ENCODE measurements around the gene SLC2A3.
"Not testable (repeated sequence)": the region's sequence is repeated elsewhere in the genome, so short reads cannot be mapped to it uniquely, and the experiment has no call there.

The SLC2A3 gene

DNA sequence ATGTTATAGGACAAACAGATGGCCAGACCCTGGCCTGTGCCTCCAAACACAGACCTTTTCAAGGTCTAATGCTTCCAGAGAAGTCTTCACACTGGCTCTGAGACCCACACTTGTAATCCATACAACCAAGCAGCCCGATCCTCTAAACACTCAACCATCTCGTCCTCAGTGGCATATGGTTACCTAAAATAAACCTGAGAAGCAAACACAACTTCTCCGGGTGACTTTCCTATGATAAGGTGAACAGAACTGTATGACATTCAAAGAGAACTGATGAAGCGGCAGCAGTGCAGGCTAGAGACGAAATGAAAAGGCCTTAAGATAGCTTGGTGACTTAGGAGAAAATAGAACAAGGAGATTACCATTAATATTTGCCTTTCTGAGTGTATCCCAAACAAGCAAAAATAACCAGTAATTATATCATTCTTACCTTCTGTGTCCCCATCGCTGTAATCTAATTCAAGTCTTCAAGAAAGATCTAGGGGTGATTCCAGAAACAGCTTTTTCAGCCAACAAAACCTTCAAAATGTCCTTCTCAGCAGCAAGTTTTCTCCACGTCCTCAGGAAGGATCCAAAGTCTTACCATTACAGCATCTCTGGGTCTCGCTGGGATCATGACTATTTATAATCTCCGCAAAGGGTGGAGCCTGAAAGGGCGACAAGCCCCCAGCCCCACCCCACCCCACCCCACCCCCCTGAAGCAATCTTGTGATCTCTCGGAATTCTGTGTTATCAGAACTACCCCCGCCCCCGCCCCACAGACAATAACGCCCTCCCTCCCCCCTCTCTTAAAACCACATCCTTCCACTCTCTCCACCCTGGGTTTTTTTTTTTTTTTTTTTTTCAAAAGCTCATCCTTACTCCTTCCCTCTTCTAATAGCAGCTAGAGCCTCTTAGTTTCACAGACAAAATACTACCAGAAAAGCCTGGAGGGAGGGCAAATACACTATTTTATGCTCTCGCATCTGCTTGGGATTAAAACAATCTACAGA, at the start of gene SLC2A3:
Gene SLC2A3 (minus strand): TSS at position 598 of the 992 bp plus-strand sequence. CDS start 153 bp downstream, at position 445.
- DNase-seq (ENCODE audit: low spot score), result peak; percentile 64

- DNase-seq (ENCODE audit: low spot score), result no peak
Observed at GRCh38 chr12:7984900-7985299, 48.9 kb upstream of the SLC2A3 start.

DNA sequence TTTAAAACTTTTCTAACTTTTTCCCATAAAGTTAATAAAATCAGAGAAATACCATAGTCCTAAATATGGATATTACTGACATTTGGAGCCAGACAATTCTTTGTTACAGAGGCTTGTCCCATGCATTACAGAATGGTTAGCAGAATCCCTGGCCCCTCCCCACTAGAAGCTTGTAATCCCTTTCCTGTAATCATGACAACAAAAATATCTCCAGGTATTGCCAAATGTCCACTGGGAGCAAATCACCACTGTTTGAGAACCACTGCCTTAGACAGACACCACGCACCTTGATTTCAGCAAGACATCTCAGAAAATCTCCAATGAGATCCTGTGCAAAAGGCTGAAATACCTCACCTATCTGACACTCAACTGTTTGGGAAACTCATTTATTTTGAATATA, 47.5 kb upstream of the SLC2A3 start:
- not testable (repeated sequence) for DNase-seq (ENCODE audit: low spot score)

DNA sequence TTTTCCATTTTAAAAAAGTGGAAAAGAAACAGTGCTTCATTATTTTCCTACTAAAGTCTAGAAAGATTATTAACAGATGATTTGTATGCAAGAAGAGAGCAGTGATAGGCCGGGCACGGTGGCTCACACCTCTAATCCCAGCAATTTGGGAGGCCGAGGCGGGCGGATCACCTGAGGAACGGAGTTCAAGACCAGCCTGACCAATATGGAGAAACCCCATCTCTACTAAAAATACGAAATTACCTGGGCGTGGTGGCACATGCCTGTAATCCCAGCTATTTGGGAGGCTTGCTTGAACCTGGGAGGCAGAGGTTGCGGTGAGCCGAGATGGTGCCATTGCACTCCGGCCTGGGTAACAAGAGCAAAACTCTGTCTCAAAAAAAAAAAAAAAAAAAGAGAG, 47.0 kb upstream of the SLC2A3 start:
- not testable (repeated sequence) for DNase-seq (ENCODE audit: low spot score)

DNA sequence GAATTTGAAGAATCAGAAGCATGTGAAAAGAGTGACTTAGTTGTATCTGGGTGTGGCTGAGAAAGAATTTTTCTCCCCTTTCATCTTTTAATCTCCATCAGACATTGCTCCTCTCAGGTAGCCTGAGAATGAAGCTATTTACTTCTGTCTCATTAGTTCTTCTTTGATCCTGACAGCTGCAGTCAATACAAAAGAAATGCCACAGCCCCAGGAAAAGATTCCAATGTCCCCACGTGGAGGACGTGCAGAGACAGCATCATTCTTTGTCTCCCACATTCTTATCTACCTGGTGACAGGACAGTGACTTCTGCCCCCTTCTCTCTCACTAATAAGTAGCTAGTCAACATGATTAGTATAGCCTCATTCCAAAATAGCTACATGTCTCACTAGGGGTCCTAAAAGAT, 46.3 kb upstream of the SLC2A3 start:
- DNase-seq (ENCODE audit: low spot score), result not testable (repeated sequence)

GRCh38 chr12:7981446-7981845, 45.5 kb upstream of the SLC2A3 start:
- DNase-seq (ENCODE audit: low spot score), result no peak

DNA sequence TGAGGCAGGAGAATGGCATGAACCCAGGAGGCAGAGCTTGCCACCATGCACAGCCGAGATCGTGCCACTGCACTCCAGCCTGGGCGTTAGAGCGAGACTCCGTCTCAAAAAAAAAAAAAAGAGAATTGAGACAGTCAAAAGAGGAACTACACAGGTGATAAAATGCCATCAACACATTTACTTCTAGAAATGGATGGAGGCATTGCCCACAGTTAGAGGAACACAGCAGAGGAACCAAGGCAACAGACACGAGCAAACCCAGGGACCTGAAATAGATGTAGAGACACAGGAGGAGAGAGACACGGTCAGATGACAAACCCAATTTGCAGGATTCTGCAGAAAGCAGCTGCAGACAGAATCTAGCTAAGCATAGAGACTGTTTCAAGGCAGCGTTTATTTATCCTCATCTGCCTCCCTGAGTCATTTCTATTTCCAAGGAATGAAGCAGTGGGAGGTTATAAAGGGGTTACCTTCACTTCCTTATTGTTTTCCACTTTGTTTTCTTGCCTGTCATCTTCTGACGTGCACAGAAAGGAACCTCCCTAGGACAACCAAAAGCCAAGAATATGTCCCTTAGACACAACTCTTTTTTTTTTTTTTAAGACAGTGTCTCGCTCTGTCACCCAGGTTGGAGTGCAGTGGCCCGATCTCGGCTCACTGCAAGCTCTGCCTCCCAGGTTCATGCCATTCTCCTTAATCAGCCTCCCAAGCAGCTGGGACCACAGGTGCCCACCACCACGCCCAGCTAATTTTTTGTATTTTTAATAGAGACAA, 41.6 kb upstream of the SLC2A3 start:
- DNase-seq (ENCODE audit: low spot score), result not testable (repeated sequence)

DNA sequence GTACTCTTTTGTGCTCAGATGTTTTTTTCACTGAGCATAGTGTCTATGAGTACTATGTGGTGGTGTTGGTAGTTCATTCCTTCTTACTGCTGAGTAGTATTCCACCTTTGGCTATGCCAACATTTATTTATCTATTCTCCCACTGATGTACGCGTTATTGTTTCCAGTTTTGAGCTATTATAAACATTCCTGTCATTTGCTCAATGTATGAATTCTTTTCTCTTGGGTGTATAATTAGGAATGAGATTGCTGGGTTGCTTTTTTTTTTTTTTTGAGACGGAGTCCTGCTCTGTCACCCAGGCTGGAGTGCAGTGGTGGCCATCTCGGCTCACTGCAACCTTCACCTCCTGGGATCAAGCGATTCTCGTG, 37.5 kb upstream of the SLC2A3 start:
- DNase-seq (ENCODE audit: low spot score), result no peak

GRCh38 chr12:7972734-7973456, 36.9 kb upstream of the SLC2A3 start:
- no peak for DNase-seq (ENCODE audit: low spot score)

DNA sequence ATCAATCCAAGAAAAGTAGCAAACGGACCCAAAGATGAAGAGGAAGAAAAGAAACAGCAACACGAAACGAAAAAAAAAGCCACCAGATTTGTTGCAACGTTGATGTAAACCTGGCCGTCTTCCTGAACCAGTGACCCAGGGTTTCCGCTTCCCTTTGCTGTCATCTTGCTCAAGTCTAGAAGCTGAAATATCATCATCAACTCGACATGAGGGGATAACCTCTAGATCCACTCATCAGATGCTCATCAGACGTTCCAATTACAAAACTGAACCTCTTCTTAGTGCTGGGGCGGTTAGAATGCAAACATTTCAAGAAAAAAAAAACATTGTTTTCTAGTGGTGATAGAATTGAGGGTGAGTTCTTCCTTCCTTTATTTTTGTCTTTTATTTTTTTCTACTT, 36.3 kb upstream of the SLC2A3 start:
- DNase-seq (ENCODE audit: low spot score), result not testable (repeated sequence)

GRCh38 chr12:7971765-7972164, 35.8 kb upstream of the SLC2A3 start:
- not testable (repeated sequence) for DNase-seq (ENCODE audit: low spot score)

- peak; percentile 92 for DNase-seq (ENCODE audit: low spot score)
Observed at GRCh38 chr12:7970475-7971252, 34.7 kb upstream of the SLC2A3 start.

- no peak for DNase-seq (ENCODE audit: low spot score)
Observed at GRCh38 chr12:7966563-7966962, 30.6 kb upstream of the SLC2A3 start.

- DNase-seq (ENCODE audit: low spot score), result not testable (repeated sequence)
Observed at GRCh38 chr12:7964669-7965068, 28.7 kb upstream of the SLC2A3 start.

- no peak for DNase-seq (ENCODE audit: low spot score)
Observed at GRCh38 chr12:7961395-7962178, 25.6 kb upstream of the SLC2A3 start.

DNA sequence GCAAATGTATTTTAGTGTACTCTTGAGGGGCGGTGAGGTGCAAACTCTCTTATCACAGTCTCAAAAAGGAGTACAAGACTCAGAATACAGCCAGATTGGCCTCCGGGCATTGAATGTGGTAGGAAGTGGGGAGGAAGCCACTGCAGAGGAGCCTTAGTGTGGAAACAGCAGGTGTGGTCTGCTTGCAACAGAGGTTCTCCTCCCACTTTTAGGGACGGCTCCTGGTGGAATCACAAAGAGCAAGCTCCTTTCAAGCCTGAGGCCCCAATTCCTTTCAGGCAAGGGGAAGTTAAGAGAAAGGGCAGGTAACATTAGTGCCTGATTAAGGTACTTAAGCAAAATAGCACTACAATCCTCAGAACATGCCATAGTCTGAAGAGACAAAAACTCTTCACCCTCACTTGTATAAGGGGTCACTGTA, 23.7 kb upstream of the SLC2A3 start:
- DNase-seq (ENCODE audit: low spot score), result peak; percentile 86

DNA sequence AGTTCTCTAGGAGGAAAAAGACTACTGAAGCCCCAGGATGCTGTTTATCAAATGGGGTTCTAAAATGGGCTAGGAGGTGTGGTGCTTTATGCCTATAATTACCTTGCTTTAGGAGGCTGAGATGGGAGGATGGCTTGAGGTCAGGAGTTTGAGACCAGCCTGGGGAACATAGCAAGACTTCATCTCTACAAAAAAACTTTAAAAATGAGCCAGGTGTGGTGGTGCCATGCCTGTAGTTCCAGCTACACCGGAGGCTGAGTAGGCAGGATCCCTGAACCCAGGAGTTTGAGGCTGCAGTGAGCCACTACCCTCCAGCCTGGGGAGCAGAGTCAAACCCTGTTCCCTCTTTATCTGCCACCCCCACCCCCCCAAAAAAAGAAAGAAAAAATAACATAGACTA, 23.3 kb upstream of the SLC2A3 start:
- DNase-seq (ENCODE audit: low spot score), result no peak

DNA sequence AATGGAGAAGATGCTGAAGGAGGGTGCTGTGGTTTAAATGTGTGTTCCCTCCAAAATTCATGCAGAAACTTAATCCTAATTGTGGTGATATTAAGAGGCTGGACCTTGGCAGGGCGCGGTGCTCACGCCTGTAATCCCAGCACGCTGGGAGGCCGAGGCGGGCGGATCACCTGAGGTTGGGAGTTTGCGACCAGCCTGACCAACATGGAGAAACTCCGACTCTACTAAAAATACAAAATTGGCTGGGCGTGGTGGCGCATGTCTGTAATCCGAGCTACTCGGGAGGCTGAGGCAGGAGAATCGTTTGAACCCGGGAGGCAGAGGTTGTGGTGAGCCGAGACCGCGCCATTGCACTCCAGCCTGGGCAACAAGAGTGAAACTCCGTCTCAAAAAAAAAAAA, 18.9 kb upstream of the SLC2A3 start:
- not testable (repeated sequence) for DNase-seq (ENCODE audit: low spot score)

- not testable (repeated sequence) for DNase-seq (ENCODE audit: low spot score)
Observed at GRCh38 chr12:7954418-7954817, 18.4 kb upstream of the SLC2A3 start.

DNA sequence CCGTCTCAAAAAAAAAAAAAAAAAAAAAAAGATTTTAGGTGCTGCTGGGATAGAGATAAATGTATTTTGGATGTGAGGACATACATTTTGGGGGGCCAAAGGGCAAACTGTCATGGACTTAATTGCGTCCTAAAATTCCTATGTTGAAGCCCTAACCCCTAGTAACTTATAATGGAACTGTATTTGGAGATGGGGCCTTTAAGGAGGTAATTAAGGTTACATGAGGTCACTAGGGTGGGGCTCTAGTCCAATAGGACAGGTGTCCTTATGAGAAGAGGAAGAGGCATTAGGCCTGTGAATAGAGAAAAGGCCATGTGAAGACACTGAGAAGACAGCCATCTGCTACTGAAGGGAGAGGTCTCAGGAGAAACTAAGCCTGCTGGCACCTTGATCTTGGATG, 17.9 kb upstream of the SLC2A3 start:
- not testable (repeated sequence) for DNase-seq (ENCODE audit: low spot score)

- DNase-seq (ENCODE audit: low spot score), result no peak
Observed at GRCh38 chr12:7951671-7952070, 15.7 kb upstream of the SLC2A3 start.

All from iPS-NIHi11 (cell line).